CD4-positive, alpha-beta T cell treated with Interleukin-15 for 1 hour (primary cell): ENCODE results near the gene MYBBP1A.
"Not testable (repeated sequence)": the region's sequence is repeated elsewhere in the genome, so short reads cannot be mapped to it uniquely, and the experiment has no call there.

Source experiments
- DNase-seq: peaks from one replicate; pipeline ENCODE4 v3.0.0-alpha.2; 2020

Gene MYBBP1A

GRCh38 chr17:4554997-4555799, at the start of gene MYBBP1A:
MYBBP1A (minus strand) TSS chr17:4555384; CDS start chr17:4555324, 60 bp downstream.
- DNase-seq, result peak; percentile 95

DNA sequence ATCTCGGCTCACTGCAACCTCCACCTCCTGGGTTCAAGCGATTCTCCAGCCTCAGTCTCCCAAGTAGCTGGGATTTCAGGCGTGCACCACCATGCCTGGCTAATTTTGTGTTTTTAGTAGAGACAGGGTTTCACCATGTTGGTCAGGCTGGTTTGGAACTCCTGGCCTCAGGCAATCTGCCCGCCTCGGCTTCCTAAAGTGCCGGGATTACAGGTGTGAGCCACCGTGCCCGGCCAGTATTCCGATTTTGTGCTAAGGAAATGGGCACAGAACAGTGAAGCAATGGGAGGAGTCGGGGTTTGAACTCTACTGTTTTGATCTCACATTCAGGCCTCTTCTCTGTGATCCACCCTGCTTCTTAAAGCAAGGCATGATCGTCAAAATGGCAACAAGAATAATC, 49.6 kb upstream of the MYBBP1A start:
- not testable (repeated sequence) for DNase-seq

- DNase-seq, result no peak
Observed at GRCh38 chr17:4604111-4604644, 49.0 kb upstream of the MYBBP1A start.

DNA sequence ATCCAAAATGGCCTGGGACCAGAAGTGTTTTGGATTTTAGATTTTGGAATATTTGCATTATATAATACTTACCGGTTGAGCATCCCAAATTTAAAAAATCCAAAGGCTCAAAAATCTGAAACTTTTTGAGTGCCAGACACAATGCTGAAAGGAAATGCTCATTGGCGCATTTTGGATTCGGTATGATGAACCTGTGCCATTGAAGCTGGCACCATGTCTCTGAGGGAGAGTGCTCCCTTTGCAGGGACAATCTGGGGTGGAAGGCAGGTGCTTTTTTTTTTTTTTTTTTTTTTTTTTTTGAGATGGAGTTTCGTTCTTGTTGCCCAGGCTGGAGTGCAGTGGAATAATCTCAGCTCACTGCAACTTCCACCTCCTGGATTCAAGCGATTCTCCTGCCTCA, 46.9 kb upstream of the MYBBP1A start:
- DNase-seq, result no peak

DNA sequence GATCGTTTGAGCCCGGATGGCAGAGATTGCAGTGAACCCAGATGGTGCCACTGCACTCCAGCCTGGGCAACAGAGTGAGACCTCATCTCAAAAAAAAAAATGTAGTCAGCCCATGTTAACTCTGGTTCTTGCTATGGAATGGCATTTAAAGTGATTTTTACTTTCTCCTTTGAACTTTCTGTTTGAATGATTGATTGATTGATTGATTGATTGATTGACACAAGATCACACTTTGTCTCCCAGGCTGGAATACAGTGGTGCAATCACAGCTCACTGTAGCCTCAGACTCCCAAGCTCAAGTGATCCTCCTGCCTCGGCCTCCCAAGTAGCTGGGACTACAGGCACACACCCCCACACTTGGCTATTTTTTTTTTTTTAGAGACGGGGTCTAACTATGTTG, 46.1 kb upstream of the MYBBP1A start:
- no peak for DNase-seq

- no peak for DNase-seq
Observed at GRCh38 chr17:4600563-4600962, 45.4 kb upstream of the MYBBP1A start.

- DNase-seq, result no peak
Observed at GRCh38 chr17:4599505-4600281, 44.5 kb upstream of the MYBBP1A start.

GRCh38 chr17:4598776-4599504, 43.8 kb upstream of the MYBBP1A start:
- no peak for DNase-seq

GRCh38 chr17:4597975-4598374, 42.8 kb upstream of the MYBBP1A start:
- DNase-seq, result no peak

- DNase-seq, result no peak
Observed at GRCh38 chr17:4596636-4597380, 41.6 kb upstream of the MYBBP1A start.

DNA sequence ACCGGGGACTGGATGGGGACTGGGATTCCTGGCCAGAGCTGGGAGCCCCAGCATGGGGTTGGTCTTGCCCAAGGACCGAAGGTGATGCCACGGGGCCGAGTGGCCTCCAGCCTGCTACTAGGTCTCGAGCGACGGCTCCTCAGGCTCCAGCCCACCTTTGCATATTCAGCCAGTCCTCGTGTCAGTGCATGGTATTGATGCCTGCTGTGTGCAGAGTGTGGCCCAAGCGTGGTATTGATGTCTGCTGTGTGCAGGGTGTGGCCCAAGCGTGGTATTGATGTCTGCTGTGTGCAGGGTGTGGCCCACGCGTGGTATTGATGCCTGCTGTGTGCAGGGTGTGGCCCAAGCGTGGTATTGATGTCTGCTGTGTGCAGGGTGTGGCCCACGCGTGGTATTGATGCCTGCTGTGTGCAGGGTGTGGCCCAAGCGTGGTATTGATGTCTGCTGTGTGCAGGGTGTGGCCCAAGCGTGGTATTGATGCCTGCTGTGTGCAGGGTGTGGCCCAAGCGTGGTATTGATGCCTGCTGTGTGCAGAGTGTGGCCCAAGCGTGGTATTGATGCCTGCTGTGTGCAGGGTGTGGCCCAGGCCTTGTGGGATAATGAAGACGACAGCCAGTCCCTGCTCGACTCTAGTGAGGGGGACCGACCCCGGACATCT, 40.6 kb upstream of the MYBBP1A start:
- DNase-seq, result not testable (repeated sequence)

DNA sequence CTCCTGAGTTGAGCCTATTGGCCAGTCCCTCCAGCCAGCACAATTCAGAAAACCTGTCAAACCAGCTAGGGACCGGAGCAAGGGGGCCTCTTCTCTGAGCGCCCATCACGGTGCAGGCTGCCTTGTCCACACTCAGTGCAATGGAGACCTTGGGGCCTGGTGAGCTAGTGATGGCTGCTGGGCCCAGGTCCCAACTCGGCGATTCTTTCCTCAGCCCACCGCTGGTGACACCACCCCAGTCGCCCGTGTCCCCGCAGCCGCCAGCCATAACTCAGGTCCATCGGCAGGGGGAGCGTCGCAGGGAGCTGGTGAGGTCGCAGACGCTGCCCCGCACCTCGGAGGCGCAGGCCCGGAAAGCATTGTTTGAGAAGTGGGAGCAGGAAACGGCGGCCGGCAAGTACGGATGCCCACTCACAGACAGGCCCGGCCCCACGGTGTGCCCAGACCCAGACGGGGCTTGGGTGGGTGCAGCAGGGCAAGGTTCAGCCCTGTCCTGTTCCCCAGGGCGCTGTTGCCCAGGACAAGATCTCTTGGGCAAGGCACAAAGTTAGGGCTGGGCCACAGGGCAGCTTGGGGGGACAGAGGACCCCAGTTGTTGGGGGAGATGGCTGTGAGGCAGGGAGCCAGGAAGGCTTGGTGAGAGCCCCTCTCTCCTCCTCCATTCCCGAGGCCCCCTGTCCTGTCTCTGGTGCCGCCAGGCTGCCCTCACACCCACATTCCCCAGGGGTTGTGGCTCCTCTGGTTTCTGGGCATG, 39.9 kb upstream of the MYBBP1A start:
- peak; percentile 35 for DNase-seq

GRCh38 chr17:4594406-4594805, 39.2 kb upstream of the MYBBP1A start:
- DNase-seq, result no peak

DNA sequence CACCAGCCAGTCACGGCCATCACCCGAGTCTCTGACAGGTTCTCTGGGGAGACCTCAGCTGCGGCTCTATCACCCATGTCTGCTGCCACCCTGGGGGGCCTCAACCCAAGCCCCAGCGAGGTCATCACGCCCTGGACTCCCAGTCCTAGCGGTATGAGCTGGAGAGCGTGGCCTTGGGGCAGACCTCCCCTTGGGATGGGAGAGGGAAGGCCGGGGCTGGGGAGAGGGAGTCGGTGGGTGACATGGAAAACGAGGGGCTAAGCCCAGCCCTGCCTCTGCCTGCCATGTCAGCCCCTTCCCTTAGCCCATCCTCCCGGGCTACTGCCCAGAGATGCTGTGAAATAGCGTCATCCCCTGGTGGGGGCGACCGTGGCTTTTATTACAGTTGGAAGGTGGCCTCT, 37.8 kb upstream of the MYBBP1A start:
- DNase-seq, result no peak

- DNase-seq, result no peak
Observed at GRCh38 chr17:4592240-4593005, 37.2 kb upstream of the MYBBP1A start.

GRCh38 chr17:4591529-4591928, 36.3 kb upstream of the MYBBP1A start:
- DNase-seq, result no peak

GRCh38 chr17:4590981-4591453, 35.8 kb upstream of the MYBBP1A start:
- DNase-seq, result no peak

- DNase-seq, result not testable (repeated sequence)
Observed at GRCh38 chr17:4590042-4590441, 34.9 kb upstream of the MYBBP1A start.

- DNase-seq, result no peak
Observed at GRCh38 chr17:4588898-4589625, 33.9 kb upstream of the MYBBP1A start.
